HG02973 (cell line): ENCODE measurements around the gene SERPINB6.
"Not testable (repeated sequence)": the region's sequence is repeated elsewhere in the genome, so short reads cannot be mapped to it uniquely, and the experiment has no call there.

Experiments
- ATAC-seq: cut with Tn5 transposase; IDR thresholded peaks from one replicate; pipeline ENCODE4 v1.9.1; 2021; ENCODE audit warnings: moderate library complexity; ENCODE audit not compliant: unreplicated experiment

The SERPINB6 gene

DNA sequence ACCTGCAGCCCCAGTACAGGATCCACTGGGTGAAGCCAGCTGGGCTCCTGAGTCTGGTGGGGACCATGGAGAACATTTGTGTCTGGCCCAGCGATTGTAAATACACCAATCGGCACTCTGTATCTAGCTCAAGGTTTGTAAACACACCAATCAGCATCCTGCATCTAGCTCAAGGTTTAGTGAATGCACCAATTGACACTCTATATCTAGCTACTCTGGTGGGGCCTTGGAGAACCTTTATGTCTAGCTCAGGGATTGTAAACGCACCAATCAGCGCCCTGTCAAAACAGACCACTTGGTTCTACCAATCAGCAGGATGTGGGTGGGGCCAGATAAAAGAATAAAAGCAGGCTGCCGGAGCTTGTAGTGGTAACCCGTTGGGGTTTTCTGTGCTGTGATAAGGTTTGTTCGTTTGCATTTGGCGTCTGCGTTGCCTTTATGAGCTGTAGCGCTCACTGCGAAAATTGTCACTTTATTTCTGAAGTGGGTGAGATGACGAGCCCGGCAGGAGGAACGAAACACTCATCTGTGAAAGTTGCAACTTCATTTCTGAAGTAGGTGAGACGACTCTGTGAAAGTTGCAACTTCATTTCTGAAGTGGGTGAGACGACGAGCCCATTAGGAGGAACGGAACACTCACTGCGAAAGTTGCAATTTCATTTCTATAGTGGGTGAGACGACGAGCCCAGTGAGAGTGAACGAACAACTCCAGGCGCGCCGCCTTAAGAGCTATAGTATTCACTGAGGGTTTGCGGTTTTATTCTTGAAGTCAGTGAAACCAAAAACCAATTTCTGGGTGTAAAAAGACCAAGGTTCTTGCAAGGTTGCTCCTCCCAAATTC, 31.1 kb downstream of the SERPINB6 start:
- ATAC-seq: peak; percentile 83

DNA sequence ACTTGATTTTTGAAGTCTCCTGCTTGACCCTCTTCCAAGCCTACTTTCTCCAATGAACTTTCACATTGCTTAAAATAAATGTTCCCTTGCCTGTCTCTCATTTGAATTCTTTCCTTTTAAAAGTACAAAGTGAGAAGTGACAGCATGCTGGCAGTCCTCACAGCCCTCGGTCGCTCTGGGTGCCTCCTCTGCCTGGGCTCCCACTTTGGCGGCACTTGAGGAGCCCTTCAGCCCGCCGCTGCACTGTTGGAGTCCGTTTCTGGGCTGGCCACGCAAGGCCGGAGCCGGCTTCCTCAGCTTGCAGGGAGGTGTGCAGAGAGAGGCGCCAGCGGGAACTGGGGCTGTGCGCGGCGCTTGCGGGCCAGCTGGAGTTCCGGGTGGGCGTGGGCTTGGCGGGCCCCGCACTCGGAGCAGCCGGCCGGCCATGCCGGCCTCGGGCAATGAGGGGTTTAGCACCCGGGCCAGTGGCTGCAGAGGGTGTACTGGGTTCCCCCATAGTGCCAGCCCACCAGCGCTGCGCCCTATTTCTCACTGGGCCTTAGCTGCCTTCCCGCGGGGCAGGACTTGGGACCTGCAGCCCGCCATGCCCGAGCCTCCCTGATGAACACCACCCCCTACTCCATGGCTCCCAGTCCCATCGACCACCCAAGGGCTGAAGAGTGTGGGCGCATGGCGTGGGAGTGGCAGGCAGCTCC, 31.9 kb downstream of the SERPINB6 start:
- no peak for ATAC-seq

DNA sequence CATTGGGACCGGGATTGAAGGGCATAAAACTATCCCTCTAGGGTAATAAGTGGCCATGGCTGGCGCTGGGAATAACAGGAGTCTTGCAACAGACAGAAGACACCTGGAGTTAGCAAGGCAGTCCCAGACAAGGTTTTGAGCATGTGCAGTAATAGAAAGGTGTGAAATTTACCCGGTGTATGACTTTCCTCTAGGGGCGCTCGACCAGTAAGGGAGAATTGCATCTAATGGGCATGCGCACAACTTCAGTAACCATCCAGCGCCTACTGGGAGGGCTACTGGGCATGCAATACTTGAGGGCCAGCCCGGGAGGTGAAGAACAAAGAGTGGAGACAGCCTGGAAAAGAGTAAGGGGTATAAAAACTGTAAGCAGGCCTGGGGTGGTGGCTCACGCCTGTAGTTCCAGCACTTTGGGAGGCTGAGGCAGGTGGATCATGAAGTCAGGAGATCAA, 32.7 kb downstream of the SERPINB6 start:
- no peak for ATAC-seq

DNA sequence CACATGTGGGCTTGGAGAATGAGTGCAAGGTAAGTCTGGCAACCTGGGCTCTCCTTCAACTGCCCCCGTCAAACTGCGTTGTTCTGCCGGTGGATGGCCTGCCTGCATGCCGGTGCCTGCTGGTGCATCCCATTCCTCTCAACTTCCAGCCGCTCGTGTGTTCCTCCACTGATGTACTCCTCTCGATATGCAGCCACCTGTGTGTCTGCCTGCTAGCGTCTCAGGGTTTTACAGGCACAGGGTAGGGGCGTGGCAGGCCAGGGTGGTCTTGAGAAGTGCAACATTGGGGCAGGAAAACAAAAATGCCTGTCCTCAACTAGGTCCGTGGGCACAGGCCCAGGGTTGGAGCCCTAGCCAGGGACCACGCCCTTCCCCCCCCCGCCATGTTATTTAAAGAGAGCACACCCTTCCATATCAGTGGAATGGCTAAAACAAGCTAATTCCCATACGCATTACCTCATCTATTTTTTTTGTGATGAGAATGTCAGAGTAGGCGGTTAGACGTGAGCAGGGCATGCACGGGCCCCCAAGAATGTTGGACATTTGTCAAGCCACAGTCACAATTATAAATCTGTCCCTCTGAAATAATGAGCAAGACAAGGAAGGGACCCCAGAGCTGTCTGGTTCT, 33.2 kb downstream of the SERPINB6 start:
- no peak for ATAC-seq

DNA sequence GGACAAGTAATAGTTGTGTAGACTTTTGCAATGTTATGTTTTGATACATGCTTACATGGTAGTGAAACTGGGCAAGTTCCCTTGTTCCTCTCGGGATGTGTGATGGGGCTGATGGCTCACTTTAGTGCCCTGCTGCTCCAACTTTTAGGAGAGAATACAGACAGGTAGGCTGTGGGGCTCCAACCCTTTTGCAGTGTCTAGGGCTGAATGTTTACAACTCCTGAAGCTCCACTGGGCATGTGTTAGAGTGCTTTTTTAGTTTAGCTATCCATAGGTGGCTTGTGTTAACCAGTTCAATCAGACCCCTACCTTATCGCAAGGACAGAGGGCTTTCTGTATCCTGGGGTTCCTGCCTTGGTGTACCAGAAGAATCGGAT, 33.8 kb downstream of the SERPINB6 start:
- ATAC-seq: no peak

DNA sequence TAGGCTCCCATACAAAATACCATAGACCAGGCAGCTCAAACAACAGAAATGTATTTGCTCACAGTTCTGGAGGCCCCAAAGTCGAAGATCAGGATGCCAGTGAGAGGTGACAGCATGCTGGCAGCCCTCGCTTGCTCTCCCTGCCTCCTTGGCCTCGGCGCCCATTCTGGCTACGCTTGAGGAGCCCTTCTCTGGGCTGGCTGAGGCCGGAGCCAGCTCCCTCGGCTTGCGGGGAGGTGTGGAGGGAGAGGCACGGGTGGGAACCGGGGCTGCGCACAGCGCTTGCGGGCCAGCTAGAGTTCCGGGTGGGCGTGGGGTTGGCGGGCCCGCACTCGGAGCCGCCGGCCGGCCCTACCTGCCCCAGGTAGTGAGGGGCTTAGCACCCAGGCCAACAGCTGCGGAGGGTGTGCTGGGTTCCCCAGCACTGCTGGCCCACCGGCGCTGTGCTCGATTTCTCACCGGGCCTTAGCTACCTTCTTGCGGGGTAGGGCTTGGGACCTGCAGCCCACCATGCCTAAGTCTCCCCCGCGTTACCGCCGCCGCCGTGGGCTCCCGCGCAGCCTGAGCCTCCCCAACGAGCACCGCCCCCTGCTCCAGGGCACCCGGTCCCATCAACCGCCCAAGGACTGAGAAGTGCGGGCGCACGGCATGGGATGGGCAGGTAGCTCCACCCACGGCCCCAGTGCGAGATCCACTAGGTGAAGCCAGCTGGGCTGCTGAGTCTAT, 35.6 kb downstream of the SERPINB6 start:
- no peak for ATAC-seq

DNA sequence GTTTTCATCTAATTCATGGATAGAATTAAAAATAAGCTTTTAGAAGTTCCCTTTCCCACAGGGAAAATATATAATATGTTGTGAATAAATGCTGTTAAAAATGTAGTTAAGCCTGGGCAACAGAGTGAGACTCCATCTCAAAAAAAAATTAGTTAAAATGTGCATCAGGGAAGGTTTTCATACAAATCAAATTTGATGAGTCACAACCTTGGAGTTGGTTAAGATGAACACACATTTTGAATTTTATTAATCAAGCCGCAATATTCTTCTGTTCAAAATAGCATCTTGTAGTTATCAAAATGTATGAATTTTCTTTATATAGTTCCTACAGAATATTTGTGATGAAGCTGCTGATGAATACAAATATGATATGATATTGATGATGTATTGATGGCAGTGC, 37.3 kb downstream of the SERPINB6 start:
- no peak for ATAC-seq

DNA sequence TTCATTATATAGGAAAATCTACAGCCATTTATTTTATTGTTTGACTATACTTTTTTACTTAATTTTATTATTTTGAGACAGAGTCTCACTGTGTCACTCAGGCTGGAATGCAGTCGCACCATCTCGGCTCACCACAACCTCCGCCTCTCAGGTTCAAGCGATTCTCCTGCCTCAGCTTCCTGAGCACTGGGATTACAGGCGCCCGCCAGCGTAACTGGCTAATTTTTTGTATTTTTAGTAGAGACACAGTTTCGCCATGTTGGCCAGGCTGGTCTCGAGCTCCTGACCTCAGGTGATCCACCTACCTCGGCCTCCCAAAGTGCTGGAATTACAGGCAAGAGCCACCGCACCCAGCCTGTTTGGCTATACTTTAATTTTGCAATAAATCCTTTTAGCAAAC, 38.5 kb downstream of the SERPINB6 start:
- not testable (repeated sequence) for ATAC-seq

DNA sequence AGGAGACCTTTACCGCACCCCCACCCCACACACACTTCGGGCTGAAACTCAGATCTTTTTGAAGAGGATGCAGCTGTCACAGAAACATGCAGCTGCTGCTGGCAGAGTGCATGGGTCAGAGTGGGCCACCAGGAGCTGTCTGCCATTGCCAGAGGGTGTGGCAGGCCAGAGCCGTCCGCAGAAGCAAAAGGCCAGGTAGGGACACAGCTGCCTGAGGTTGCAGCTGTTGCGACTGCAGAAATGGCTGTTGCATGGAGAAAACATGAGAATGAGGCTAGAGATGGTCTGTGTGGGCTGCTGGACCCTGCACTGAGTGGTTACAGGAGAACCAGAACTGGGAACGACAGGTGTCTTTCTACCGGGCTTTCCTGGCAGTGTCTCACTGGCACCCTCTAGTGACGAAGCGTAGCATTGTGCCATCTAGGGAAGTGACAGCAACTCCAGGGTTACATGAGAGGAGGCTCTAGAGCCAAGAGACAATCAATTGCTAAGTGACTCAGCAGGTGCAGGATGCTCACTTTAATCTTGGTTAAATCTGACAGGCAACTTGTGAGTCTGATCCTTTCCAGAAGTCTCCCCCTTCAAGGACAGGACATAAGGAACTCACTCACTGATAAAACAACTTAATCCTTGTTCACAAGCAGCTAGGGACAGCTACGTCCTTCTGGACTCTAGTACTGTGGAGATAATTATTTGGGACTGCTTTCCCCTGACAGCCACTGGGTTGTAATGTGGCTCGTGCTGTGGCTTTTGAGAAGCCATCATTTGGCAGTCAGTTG, 39.2 kb downstream of the SERPINB6 start:
- peak; percentile 62 for ATAC-seq

DNA sequence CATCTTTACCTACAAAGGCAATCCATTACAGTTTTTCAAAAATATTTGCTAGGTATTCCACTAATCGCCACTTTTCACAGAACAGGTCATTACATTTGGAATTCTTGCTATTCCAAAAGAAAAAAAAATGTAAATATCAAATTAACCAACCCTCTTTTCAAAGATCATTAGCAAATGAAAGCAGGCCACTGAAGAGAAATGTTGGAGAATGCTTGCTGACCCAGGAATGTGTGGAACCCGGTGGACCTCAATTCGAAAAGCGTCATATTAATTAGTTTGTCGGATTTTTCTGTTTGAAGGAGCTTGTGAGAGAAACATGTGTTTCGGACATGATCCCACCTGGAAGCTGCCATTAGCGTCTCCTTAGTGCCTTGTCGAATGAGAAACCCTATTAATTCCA, 40.3 kb downstream of the SERPINB6 start:
- no peak for ATAC-seq

DNA sequence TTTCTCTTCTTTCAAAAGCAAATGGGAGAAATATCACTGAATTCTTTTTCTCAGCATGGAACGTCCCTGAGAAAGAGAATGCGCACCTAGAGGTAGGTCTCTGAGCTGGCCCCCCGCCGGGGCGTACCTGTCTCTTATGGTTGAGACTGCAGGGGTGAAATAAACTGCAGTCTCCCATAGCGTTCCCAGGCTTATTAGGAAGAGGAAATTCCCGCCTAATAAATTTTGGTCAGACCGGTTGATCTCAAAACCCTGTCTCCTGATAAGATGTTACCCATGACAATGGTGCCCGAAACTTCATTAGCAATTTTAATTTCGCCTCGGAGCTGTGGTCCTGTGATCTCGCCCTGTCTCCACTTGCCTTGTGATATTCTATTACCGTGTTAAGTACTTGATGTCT, 43.4 kb downstream of the SERPINB6 start:
- not testable (repeated sequence) for ATAC-seq

DNA sequence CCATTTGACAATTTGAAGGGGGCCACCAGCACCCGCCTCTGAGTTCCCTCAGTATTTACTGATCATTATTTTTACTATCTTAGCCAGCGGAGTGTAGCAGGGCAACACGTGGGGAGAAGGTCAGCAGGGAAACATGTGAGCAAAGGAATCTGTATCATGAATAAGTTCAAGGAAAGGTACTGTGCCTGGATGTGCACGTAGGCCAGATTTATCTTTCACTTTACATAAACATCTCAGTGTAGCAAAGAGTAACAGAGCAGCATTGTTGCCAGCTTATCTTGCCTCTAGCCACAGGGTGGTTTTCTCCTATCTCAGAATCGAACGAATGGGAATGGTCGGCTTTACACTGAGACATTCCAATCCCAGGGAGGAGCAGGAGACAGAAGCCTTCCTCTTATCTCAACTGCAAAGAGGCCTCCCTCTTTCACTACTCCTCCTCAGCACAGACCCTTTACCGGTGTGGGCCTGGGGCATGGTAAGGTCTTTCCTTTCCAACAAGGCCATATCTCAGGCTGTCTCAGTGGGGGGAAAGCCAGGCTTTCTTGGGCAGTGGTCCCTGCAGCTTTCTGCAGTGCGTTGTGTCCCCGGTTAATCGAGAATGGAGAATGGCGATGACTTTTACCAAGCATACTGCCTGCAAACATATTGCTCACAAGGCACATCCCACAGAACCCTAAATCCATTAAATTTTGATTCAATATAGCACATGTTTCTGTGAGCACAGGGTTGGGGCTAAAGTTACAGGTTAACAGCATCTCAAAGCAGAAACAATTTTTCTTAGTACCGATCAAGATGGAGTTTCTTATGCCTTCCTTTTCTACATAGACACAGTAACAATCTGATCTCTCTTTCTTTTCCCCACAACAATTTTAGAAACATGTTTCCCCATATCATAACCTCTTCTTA, 45.3 kb downstream of the SERPINB6 start:
- not testable (repeated sequence) for ATAC-seq

DNA sequence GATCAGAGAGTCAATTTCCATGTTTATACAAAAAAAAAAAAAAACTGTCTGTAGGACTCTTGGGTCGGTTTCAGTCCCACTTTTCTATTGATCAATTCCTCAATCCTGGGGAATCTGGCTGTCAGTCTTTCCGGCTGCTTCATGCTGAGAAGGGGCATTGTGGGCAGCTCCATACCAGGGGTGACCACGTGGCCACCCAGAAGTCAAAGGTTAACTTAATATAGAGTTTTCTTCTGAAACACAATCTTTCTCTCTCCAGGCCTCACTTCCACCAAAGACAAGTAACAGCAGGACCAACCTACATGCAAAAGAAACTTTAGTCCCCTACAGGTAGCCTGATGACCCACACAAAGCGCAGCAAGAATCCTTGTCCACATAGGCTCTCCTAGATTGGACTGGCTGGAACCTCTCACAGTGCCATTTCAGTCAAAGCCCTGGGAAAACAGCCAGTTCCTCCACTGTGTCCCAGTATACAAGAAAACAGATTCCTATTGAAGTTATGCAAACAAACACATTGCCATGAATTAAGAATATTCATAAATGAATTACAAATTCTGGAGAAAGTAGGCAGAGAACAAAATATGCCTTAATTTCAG, 49.7 kb downstream of the SERPINB6 start:
- ATAC-seq: no peak

DNA sequence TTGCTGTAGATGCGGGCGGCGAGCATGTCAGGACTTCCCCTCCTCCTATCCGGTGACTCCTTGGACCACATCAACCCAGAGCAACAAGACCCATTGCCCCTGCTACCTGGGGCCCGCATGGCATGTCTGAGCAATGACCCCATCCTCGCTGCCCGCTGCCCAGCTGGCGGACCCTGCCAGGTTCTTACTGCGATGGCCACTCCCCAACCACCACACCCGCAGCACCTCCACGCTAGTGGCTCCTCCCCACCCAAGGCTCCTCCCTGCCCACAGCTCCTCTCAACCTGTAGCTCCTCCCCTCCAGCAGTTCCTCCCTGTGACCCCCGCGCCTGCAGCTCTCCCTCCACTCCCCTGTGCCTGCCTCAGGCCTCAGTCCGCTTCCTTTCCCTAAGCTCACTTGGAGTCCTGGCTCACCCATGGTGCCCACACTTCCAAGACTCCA, 50.7 kb downstream of the SERPINB6 start:
- no peak for ATAC-seq

DNA sequence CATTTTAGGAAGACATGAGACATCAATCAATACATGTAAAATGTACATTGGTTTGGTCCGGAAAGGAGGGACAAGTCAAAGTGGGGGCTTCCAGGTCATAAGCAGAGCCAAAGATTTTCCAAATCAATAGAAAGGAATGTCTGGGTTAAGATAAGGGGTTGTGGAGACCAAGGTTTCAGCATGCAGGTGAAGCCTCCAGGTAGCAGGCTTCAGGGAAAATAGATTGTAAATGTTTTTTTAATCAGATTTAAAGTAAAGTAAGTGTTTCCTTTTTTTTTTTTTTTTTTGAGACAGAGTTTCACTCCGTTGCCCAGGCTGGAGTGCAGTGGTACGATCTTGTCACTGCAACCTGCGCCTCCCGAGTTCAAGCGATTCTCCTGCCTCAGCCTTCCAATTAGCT, 51.5 kb downstream of the SERPINB6 start:
- no peak for ATAC-seq

DNA sequence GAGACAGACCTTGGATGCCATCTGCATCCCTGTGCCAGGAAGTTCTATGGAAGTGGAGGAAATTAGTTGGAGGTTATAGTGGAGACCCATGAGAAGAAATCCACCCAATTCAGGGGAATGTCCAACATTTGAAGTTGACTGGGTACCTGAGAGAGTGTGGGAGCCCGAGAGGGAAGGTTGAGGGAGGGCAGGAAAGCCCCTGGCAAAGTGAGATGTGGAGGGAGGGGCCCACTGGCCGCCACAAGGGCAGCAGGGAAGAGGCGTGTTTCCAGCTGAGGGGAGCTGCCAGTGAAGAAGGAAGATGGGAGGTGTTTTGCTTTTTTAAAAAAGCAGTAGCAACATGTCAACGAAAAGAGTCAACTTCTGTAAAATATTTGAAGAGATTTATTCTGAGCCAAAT, 52.0 kb downstream of the SERPINB6 start:
- ATAC-seq: no peak

DNA sequence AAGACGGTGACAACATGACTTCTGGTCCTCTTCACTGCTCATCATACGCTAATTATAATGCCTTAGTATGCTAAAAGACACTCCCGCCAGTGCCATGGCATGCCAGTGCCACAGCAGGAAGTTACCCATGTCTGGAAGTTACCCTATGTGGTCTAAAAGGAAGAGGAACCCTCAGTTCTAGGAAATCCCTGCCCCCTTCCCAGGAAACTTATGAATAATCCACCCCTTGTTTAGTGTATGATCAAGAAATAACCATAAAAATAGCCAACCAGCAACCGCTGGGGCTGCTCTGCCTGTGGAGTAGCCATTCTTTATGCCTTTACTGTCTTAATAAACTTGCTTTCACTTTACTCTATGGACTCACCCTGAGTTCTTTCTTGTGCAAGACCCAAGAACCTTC, 52.4 kb downstream of the SERPINB6 start:
- ATAC-seq: no peak

DNA sequence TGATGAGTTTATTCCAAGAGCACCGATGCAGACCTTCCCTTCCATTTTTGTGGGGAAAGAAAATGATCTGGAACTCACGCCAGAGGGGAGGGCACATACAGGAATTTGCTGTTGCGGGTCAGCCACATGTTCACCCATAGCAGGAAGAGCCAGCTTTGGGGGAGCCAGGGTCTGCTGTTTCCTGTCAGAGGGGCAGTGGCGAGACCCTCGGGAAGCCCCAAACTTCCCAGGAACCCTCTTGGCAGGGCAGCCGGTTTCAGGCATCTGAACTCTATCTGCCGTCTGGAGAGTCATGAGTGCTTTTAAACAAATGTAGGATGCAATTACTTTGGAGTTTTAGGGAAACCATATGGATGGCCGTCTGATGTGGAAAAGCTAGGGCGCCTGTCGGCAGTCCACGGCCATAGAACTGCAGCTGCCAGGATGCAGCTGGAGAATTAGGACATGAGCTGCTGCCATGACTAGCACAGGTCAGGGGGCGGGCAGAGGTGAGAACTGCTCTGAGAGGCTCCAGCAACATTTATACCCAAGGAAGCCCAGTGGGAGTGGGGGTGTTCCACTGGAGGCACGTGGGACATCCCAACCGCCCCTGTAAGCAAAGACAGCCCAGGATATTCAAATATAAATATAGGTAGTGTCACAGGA, 53.4 kb downstream of the SERPINB6 start:
- ATAC-seq: no peak
